ENCODE data around the gene STKLD1.

The STKLD1 gene

DNA sequence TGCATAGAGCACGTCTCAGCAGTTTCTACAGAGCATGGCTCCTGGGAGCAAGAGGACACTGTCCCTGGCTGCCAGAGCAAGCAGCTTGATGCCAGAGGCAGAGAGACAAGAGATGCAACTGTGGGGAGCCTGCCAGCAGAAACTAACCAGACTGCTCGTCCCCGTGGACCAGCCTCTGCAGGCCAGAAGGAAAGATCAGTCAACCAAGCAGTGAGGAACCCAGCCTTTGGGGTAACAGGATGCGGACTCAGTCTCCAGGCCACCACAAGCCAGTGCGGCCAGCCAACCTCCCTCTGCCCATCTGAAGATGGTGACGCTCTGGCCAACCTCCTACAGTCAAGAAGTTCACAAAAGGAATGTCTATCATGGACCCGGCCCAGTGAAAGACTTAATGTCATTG lies 4.0 kb upstream of the STKLD1 start:
- no peak for TF ChIP-seq YY1 (IDR thresholded peaks at IDR 0.05; ENCODE audit: low read depth)
- TF ChIP-seq, protein P1, sequence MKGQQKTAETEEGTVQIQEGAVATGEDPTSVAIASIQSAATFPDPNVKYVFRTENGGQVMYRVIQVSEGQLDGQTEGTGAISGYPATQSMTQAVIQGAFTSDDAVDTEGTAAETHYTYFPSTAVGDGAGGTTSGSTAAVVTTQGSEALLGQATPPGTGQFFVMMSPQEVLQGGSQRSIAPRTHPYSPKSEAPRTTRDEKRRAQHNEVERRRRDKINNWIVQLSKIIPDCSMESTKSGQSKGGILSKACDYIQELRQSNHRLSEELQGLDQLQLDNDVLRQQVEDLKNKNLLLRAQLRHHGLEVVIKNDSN (IDR thresholded peaks at IDR 0.05) = no peak
- no peak for TF ChIP-seq TCF12 (IDR thresholded peaks at IDR 0.05; ENCODE audit: low read depth)
- TF ChIP-seq FOXM1 (IDR thresholded peaks at IDR 0.05; ENCODE audit: borderline replicate concordance, low read depth) = no peak
- TF ChIP-seq, protein P2, sequence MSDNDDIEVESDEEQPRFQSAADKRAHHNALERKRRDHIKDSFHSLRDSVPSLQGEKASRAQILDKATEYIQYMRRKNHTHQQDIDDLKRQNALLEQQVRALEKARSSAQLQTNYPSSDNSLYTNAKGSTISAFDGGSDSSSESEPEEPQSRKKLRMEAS (IDR thresholded peaks at IDR 0.05) = no peak
- no peak for TF ChIP-seq CREB1 (IDR thresholded peaks at IDR 0.05; ENCODE audit: low read depth)
- no peak for TF ChIP-seq EP300 (IDR thresholded peaks at IDR 0.05; ENCODE audit: borderline replicate concordance)
- no peak for TF ChIP-seq RAD21 (IDR thresholded peaks at IDR 0.05; ENCODE audit: low read depth)
- TF ChIP-seq, protein P3, sequence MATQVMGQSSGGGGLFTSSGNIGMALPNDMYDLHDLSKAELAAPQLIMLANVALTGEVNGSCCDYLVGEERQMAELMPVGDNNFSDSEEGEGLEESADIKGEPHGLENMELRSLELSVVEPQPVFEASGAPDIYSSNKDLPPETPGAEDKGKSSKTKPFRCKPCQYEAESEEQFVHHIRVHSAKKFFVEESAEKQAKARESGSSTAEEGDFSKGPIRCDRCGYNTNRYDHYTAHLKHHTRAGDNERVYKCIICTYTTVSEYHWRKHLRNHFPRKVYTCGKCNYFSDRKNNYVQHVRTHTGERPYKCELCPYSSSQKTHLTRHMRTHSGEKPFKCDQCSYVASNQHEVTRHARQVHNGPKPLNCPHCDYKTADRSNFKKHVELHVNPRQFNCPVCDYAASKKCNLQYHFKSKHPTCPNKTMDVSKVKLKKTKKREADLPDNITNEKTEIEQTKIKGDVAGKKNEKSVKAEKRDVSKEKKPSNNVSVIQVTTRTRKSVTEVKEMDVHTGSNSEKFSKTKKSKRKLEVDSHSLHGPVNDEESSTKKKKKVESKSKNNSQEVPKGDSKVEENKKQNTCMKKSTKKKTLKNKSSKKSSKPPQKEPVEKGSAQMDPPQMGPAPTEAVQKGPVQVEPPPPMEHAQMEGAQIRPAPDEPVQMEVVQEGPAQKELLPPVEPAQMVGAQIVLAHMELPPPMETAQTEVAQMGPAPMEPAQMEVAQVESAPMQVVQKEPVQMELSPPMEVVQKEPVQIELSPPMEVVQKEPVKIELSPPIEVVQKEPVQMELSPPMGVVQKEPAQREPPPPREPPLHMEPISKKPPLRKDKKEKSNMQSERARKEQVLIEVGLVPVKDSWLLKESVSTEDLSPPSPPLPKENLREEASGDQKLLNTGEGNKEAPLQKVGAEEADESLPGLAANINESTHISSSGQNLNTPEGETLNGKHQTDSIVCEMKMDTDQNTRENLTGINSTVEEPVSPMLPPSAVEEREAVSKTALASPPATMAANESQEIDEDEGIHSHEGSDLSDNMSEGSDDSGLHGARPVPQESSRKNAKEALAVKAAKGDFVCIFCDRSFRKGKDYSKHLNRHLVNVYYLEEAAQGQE (IDR thresholded peaks at IDR 0.05; ENCODE audit: low read depth) = no peak
- no peak for TF ChIP-seq ZBTB7A (IDR thresholded peaks at IDR 0.05; ENCODE audit: low read depth)

DNA sequence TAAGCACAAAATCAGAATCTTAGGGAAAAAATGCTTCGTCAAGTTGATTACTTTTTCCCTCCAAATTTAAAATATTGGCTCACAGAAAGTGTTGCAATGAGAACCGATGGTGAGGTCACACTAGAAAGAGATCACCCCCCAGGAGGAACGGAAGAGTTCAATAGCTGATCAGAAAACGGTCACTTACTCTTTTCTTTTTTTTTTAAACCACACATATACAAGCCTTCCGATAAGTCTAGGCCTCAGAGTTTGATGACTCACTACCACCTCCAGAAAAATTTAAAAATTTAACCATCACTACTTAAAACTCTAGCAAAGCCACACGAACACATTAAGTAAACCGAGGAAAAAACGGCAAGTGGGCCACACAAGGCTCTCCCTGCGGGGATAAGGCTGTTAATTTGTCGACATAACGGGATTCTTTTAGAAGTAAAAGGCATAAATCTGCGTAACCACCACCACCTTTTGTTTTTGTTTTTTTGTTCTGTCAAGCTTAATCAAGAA lies 1.5 kb upstream of the STKLD1 start:
- TF ChIP-seq FOXM1 (IDR thresholded peaks at IDR 0.05; ENCODE audit: borderline replicate concordance, low read depth) (no peak), EGR1 (IDR thresholded peaks at IDR 0.05) (no peak), EP300 (IDR thresholded peaks at IDR 0.05; ENCODE audit: borderline replicate concordance) (no peak), CREB1 (IDR thresholded peaks at IDR 0.05; ENCODE audit: low read depth) (no peak), TEAD4 (IDR thresholded peaks at IDR 0.05) (no peak), YY1 (IDR thresholded peaks at IDR 0.05; ENCODE audit: low read depth) (no peak), ZBTB7A (IDR thresholded peaks at IDR 0.05; ENCODE audit: low read depth) (no peak), TAF1 (IDR thresholded peaks at IDR 0.05; ENCODE audit: low read depth) (no peak), NFIC (IDR thresholded peaks at IDR 0.05) (no peak), RAD21 (IDR thresholded peaks at IDR 0.05; ENCODE audit: low read depth) (no peak), TCF12 (IDR thresholded peaks at IDR 0.05; ENCODE audit: low read depth) (no peak), CEBPB (IDR thresholded peaks at IDR 0.05) (no peak)
- TF ChIP-seq, protein P1 (IDR thresholded peaks at IDR 0.05) = no peak
- TF ChIP-seq, protein P3 (IDR thresholded peaks at IDR 0.05; ENCODE audit: low read depth) = no peak
- TF ChIP-seq, protein P2 (IDR thresholded peaks at IDR 0.05) = no peak

DNA sequence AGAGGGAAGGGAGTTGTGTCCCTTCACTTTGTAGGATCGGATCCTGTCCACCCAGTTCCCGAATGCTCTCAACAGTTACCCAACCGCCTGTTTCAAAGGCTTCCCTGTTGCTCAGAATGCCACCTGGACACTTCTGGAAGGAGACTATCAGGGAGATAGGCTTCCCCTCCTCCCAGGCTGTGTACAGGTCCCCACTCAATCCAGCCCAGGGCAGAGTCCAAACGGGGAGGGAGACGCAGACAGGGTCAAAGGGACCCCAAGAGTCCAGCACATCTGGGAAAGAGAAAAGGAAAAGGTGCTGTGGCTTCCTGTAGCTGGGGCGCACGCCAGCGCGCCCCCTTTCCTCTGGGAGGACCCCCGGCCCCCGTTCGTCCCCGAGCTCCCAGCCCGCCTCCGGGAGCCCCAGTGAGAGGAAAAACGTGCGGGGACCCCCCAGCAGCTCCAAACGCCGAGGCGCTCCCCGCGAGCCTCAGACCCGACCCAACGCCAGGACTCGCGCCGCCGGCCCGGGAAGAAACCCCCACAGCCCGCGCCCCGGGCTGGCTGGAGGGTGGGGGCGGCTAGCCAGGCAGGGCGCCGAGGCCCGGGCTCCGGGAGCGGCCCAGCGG lies 946 bp upstream of the STKLD1 start:
- TF ChIP-seq YY1 (IDR thresholded peaks at IDR 0.05; ENCODE audit: low read depth) (no peak), ZBTB7A (IDR thresholded peaks at IDR 0.05; ENCODE audit: low read depth) (peak; percentile 88)

DNA sequence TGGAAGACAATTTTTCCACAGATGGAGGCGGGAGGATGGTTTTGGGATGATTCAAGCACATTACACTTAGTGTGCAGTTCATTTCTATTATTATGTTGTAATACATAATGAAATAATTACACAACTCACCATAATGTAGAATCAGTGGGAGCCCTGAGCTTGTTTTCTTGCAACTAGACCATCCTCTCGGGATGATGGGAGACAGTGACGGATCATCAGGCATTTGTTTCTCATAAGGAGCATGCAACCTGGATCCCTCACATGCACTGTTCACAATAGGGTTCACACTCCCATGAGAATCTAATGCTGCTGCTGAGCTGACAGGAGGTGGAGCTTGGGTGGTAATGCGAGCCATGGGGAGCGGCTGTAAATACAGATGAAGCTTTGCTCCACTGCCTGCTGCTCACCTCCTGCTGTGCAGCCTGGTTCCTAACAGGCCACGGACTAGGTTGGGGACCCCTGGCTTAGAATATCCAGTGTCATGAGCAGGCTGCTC lies 1.6 kb downstream of the STKLD1 start:
- TF ChIP-seq ZBTB7A (IDR thresholded peaks at IDR 0.05; ENCODE audit: low read depth) = 0 out of 2 replicates have a peak, but pooled peaks have one; percentile 39
- TF ChIP-seq, protein P1 (IDR thresholded peaks at IDR 0.05) = no peak
- TF ChIP-seq, protein P2 (IDR thresholded peaks at IDR 0.05) = peak; percentile 52

DNA sequence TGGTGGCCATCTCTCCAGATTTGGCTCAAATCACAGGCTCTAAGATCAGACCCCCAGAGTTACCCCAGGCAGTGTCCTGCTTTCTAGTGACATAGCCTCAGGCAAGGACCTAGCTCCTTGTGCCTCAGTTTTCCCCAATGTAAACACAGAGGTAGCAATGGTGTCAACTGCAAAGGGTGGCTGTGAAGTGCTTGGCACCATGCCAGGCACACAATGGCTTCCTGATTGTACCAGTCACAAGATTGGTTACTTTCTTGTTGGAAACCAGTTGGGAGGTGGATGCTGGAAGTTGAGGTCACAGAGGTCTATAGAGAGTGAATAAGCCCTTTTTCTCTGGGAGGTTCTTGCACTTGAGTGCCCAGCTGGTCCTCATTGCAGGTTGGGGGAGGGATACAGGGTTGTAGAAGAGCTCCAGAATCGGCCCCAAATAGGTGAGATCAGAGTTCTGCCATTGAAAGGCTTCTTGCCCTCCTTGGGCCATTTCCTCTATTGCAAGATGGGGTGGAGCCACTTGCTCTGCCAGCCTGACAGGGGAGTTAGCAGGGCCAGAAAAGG lies 2.3 kb downstream of the STKLD1 start:
- TF ChIP-seq TEAD4 (IDR thresholded peaks at IDR 0.05) (no peak), CREB1 (IDR thresholded peaks at IDR 0.05; ENCODE audit: low read depth) (no peak), EGR1 (IDR thresholded peaks at IDR 0.05) (no peak), ZBTB7A (IDR thresholded peaks at IDR 0.05; ENCODE audit: low read depth) (no peak), NFIC (IDR thresholded peaks at IDR 0.05) (peak; percentile 65), EP300 (IDR thresholded peaks at IDR 0.05; ENCODE audit: borderline replicate concordance) (no peak)

Measured in Ishikawa (cell line).